Measurements from ENCODE around the gene HMGCLL1.

DNA sequence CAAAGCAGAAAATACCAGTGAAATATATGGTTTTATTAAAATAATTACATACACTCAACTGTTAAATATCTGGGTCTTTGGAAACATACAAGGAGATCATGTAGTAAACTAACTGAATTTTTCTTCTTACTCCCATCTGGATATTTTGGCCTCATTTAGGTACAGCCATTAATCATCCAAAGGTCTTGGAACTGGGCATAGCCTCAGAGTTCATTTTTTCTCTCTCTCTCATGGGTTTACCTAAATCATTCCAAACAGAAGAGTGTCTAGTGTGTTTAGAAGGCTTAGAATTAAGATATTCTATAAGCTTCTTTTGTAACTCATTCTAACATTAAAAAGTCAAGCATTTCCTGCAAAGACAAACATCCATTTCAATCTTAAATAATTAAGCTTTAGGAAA, 79.4 kb downstream of the HMGCLL1 start:
- TF ChIP-seq, protein P1, sequence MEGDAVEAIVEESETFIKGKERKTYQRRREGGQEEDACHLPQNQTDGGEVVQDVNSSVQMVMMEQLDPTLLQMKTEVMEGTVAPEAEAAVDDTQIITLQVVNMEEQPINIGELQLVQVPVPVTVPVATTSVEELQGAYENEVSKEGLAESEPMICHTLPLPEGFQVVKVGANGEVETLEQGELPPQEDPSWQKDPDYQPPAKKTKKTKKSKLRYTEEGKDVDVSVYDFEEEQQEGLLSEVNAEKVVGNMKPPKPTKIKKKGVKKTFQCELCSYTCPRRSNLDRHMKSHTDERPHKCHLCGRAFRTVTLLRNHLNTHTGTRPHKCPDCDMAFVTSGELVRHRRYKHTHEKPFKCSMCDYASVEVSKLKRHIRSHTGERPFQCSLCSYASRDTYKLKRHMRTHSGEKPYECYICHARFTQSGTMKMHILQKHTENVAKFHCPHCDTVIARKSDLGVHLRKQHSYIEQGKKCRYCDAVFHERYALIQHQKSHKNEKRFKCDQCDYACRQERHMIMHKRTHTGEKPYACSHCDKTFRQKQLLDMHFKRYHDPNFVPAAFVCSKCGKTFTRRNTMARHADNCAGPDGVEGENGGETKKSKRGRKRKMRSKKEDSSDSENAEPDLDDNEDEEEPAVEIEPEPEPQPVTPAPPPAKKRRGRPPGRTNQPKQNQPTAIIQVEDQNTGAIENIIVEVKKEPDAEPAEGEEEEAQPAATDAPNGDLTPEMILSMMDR (IDR thresholded peaks at IDR 0.05; ENCODE audit: poor library complexity), result no peak
- TF ChIP-seq EZH2 (IDR thresholded peaks at IDR 0.05; ENCODE audit: borderline replicate concordance) (no peak), EZH2phosphoT487 (IDR thresholded peaks at IDR 0.05; ENCODE audit: low read depth, severe bottlenecking, unreplicated experiment) (no peak)
